GM18909 (cell line): Measurements from ENCODE around the gene CCDC92.

Source experiments
- ATAC-seq: cut with Tn5 transposase; IDR thresholded peaks from one replicate; pipeline ENCODE4 v1.9.1; 2021; ENCODE audit warnings: mild to moderate bottlenecking; ENCODE audit not compliant: unreplicated experiment, poor library complexity

The CCDC92 gene

DNA sequence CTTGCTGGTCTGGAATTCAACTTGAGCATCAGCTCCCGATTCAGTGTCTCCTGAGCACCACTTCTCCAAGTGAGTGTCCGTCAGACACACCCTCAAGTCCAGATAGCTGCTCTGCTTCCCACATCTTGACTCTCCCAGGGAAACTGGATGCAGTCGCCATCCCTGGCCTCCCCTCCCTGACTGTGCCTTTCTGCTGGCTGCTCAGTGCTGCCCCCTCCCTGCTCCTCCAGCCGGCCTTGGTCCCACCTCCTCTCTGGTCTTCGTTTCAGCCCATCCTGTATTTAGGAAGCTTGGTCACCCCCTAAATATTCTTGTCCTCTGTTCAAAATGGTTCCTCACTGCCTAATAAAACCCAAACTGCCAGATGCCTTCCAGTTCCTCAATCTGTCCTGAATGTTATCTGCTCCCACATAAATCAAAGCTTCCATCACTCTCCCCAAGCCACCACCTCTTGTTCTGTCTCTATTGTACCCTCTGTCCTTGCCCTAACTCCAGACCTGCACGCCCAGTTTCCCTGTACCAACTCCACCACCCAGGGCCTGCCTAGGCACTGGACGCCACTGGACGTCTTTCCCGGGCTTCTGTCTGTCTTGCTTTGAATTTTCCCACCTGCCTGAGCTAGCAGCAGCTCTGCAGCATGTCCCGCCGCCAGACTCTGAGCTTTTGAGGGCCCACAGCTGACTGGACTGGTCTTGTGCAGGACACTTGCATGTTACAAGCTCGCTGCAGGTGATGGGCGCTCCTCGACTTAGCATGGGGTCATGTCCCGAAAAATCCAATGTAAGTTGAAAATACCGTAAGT lies 33.8 kb downstream of the CCDC92 start:
- no peak for ATAC-seq

DNA sequence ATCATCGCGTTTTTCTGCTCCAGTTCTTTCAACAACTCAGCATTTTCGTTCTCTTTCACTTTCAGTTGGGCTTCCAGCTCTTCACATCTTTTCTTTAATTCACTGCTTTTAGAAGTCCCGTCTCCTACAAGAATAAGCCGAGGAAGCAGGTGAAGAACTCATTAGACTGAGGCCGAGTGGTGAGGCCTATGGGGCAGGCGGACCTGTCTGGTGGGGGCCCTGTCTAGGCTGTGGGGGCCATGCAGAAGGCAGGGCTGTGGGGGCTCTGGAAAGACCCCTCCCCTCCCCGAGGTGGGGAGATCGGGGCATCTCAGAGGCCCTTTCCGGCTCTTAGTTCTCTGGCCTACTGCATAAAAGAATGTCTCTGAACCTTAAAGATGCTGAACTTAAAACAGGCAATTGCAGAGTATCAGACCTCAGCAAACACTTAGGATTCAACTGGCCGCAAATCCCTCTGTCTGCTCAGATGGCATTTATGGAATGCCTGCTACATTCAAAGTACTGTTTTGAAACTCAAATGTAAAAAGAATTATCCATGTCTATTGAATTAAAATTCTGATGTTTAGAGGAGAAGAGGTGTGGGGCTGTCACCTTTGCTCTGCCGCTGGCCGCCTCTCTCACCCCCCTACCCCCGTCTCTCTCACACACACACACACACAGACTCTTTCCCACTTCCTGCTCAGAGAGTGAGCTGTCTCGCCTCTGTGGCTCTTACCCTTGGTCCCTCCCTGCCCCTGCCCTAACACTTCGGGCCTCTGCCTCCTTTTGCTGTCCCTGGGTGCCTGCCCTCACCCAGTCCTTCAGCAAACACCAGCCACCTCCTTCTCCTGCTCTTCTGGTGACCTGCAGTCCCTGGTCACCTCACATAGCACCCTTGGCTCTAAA lies 34.7 kb downstream of the CCDC92 start:
- no peak for ATAC-seq

DNA sequence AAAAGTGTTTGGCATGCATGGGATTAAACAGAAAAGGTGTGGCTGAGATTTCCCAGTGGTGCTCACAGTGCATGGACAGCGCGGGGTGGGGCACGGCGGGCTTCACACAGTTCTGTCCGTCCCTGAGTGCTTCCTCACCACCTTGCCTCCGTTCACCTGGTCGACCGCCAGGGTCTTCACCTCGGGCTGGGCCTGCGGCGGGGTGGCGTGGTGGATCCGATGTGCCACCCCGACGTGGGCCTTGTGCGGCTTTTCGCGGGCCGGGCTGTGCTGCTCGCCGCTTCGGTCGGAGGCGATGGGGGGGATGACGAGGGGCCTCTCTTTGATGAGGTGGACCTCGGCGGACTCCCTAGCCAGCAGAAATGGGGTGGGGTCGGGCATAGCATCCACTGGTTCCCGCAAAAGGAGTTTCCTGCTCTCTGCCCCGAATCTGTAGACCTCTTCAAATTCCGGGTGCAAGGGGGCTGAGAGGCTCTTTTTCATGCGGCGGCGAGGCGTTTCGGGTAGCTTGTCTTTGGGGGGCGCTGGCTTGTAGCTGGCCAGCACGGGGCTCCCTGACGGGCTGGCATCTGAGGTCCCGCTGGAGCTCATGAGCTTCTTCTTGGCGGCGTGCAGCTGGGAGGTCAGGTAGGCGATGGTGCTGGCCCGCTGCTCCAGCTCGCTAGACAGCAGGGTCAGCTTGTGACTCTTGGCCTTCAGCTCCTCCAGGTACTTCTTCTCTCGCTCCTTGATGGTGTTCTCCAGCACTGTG lies 35.5 kb downstream of the CCDC92 start:
- ATAC-seq = no peak

DNA sequence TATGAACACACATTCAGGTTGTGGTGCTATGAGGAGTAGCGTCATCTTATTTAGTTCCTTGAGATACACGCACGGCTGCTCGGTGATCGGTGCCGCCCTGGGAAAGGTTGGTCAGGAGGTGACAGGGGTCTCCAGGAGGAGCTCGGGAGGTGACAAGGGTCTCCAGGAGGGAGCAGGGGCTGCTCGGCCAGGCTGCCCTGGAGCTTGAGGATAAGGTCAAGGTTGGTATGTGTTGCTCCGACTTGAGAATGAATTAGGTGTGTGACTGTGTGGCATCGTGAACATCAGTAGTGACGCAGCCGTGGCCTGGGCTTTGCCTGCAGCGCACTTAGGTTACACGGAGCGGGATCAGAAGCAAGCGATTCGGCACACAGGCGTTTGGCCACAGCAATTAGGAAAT lies 36.2 kb downstream of the CCDC92 start:
- ATAC-seq = no peak

DNA sequence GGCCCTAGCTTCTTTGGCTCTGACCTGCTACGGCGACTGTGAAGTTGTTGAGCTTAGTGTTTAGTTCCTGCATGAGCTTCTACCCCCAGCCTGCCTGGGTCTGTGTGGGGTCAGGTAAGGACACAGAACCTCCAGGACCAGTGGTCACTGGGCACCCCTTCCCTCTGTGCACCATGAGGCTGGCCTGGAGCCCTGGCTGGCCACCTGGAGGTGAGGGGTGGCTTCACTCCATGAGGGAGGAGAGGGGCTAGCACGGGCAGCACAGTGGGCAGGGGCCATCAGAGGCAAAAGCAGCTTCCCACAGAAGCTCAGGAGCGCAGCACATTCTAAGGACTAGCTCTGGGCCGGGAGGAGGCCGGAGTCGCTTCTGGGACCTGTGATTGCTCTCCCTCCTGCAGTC lies 36.7 kb downstream of the CCDC92 start:
- ATAC-seq = no peak

DNA sequence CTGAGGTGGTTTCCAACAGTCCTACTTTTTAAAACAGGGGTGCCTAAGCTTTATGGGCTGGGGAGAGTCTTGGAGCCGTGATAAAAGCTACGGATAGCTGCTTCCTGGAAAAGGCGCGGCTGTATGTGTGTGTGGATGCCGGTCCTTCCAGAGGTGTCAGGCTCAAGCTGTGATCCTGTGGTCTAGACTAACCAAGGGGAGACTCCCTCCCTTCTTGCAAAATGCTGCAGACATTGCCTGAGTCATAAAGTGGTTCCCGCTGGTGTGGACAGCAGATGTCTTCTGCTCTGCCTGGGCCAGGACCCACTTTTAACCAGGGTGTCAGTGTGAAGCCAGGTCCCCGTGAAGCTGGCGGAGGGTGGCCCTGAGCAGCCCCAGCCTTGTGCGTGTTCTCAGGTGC lies 37.8 kb downstream of the CCDC92 start:
- ATAC-seq = no peak

DNA sequence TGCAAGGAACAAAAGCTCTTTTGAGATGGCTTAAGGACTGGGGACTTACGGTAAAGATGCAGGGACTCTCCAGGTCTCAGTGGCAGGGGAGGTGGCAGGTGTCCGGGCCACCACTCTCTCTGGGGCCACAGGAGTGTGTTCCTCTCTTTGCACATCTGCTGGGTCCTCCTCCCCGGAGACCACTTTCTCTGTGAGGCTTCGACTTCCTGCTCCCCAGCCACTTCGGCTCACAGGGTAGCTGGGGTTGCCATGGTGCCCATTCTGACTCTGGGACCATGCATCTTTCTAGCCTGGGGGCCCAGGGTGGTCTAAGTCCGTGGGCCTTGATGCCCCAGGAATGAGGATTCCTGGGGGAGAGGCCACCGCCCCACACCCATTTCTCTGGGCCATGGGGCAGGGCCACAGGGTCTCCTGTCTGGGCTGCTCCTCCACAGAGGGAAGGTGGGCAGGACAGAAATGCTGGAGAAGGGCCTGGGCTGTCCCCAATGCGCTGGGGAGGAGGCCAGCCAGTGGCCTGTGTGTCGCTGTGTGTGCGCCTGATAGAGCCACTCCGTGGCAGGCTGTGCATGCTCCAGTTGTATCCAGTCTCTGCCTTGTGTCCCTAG lies 38.5 kb downstream of the CCDC92 start:
- no peak for ATAC-seq

DNA sequence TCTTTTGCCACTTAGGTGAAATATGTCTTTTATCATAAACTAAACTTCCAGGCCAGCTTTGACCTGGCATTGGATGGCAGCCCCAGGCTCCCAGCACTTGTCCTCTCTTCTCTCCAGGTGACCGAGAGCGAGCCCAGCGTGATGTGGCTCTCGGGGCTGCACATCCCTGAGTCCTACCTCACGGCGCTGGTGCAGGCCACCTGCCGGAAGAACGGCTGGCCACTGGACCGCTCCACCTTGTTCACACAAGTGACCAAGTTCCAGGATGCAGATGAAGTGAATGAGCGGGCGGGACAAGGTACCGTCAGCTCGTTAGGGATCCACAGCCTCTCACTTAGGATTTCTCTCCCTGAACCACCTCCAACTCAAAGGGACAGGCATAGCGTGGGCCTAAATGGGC lies 39.4 kb downstream of the CCDC92 start:
- ATAC-seq = no peak

DNA sequence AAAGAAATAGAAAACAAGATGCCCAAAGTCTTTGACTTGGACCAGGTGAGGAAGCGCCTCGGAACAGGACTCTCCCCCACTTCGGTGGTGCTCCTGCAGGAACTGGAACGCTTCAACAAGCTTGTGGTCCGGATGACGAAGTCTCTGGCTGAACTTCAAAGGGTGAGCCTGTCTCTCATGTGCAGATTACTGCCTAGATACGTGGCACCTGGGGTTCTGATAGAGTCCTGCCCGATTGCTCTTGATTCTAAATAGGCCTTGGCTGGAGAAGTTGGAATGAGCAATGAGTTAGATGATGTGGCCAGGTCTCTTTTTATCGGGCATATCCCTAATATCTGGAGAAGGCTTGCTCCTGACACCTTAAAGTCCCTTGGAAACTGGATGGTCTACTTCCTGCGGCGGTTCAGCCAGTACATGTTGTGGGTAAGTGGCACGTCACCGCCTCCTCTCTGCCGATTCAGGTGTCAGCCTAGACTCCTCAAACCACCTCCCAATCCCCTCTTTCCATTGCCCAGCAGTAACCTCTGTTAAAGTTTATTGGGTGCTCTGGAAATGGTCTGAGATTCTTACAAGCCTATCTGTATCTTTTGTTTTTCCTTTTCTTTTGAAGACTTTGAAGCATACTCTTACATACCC lies 40.8 kb downstream of the CCDC92 start:
- no peak for ATAC-seq

DNA sequence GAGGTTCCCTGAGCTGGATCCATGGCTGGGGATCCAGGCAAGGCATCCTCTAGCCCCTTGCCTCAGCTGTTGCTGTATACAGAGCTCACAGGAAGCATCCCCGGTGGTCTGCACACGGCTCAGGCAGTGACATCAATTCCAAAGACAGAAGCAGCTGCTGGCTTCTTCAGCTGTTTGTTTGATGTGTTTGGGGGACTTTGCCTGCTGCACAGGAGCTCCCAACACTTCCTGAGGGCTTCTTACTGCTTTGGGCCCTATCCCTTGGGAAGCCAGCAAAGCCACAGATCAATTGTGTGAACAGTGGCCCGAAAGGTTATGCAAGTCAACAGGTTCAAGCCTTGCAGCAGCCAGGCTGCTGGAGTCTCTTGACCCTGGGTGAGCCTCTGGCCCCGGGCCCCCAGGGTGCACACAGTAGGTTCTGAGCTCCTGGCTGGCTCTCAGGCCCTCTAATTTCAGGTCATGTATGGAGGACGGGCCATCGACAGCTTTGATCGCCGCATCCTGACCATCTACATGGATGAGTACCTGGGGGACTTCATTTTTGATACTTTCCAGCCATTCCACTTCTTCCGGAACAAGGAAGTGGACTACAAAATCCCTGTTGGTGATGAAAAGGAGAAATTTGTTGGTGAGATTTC lies 42.6 kb downstream of the CCDC92 start:
- no peak for ATAC-seq

DNA sequence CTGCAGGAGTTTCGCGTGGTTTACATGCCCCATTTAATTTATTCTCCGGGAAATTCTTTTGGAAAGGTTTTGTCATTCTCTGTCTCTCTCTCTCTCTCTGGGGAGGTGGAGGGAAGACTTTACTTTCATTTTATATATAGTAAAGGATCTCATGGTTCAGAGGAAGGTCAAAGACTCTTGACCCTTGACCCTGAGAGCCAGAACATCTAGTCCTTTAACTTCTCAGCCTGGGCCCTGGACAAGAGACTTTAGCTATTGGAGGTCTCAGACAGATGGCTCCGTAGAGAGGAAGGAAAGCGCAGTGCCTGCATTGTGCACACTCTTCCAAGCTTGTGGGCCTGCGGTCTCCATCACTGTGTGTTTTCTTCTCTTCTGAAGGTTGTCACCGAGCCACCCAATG lies 43.7 kb downstream of the CCDC92 start:
- ATAC-seq = no peak

DNA sequence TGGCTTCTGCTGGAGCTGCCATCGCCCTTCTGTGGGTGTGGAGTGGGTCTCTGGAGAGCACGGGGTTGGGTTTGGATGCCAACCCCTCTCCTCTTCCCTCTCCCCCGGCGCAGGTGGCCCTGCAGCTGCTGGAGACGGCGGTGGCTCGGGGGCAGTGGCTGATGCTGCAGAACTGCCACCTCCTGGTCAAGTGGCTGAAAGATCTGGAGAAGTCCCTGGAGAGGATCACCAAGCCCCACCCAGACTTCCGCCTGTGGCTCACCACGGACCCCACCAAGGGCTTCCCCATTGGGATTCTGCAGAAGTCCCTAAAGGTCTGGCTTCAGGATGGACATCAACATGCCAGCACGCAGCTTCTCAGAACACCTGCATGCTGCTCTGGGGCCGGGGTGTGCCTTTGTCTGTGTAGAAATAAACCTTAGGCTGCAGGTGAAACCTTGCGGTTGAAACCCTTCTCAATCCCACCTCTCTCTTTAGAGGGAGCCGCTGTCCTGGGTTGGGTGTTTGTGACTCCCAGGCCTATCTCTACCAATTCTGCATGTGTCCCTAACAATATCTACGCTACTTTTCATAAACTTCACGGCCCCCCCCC lies 44.3 kb downstream of the CCDC92 start:
- ATAC-seq = no peak

DNA sequence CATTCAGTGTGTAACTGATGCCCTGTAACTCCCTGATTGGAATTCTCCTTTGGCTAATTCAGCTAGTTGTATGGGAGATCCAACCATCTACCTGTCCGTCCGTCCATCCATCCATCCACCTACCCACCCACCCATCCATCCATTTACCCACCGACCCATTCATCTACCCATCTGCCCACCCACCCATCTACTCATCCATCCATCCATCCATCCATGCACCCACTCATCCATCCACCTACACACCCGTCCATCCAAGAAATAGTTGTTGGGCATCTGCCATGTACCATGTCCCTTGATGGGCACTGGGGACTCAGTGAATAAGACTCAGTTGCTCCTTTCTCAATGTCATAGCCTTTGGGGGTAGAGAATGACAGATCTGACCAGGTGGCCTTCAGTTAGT lies 48.1 kb downstream of the CCDC92 start:
- no peak for ATAC-seq

DNA sequence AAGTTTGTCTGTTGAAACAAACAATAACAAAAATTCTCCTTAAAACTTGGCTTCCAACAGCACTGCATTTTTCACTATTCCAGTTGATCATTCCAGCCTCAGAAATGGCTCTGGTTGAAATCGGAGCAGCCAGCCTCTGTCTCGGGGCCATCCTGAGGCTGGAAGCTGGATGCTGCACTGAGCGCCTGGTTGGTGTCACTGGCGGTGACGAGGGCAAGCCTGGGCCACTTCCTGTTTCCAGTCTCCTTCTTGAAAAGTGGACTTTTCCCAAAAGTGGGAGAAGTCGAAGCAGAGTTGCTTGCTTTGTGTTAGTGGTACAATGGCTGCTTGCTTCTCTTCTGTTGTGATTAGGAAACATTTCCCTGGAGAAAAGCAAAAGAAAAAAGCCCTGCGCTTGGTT lies 48.7 kb downstream of the CCDC92 start:
- no peak for ATAC-seq

DNA sequence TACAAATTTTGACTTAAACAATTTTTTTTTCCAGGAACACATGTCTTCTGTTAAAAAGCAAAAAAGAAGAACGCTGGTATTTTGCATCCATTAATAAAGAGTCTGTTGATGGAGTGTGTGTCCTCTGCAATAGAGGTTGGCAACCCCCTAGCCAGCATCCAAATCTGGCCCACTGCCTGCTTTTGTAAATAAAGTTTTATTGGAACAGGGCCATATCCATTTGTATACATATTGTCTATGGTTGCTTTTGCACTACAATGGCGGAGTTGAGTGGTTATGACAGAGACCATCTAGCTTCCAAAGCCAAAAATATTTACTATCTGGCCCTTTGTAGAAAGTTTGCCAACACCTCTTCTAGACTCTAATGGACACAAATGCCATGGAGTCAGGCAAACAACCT lies 49.6 kb downstream of the CCDC92 start:
- no peak for ATAC-seq

DNA sequence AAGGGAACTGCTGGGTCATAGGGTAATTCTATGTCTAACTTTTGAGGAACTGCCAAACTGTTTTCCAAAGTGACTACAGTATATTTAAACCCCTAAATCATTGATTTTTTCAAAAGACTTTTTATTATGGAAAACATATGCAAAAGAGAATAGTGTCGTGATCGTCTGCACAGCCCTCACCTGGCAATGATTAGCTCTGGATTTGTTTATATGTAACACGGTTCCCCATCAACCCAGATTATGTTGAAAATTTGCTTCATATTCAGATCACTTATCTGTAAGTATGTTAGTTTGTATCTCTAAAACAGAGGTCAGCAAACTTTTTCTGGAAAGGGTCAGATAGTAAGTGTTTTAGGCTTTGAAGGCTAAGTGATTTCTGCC lies 52.7 kb downstream of the CCDC92 start:
- no peak for ATAC-seq

DNA sequence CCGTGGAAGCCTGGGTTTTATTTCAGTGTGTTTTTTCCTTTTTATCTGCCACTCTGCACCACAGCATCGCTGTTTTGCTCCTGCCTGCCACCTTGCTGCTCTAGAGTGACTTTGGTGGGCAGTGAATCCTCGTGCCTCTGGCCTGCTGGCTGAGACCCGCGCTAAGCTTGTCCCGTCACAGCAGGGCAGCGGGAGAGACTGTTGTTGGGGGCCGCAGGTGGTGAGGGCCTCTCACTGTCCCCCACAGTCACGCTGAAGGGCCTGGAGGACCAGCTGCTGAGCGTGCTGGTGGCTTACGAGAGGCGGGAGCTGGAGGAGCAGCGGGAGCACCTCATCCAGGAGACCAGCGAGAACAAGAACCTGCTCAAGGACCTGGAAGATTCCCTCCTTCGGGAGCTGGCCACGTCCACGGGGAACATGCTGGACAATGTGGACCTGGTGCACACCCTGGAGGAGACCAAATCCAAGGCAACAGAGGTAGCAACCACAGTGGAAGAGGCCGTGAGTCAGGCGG lies 55.2 kb downstream of the CCDC92 start:
- ATAC-seq = no peak

DNA sequence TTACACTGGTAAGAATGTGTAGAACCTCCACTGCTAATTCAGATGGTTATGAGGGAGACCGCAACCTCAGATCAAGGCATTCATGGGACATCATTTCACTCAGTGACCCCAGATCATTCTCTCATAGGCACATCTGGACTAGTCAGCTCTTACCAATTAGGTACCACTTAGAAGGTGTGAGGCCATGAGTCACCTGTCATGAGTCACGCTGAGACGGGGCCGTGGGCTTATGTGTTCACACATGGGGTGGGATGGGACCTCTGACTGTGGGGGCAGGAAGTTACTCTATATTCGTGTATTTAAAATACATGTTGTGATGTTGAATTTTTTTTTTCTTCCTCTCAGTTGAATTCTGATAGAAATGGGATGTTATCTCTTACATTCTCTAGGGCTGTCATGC lies 55.9 kb downstream of the CCDC92 start:
- ATAC-seq = no peak

DNA sequence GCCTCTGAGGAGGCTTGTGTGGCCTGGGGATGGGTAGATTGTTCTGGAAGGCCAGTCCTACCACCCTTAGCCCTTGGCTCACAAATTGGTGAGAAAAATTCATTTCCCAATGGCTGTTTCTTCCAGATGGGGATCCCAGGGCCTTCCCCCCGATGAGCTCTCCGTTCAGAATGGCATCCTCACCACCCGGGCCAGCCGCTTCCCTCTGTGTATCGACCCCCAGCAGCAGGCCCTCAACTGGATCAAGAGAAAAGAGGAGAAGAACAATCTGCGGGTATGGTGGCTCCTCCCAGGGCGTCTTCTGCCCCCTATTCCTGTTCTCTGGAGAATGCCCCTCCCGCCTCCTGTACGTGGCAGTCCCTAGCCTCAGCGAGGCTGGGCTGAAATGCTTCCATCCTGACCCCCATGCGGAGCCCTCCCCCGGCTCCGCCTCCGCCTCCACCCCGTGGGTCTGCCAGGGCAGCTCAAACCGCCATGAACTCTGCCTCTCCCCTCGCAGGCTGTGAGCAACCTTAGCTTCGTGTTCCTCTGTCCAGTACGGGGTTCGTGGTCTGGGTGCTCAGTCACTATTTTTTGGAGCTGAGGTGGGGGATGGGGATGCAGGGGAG lies 57.8 kb downstream of the CCDC92 start:
- ATAC-seq = no peak
